Measurements from ENCODE around the gene CYFIP1.

DNA sequence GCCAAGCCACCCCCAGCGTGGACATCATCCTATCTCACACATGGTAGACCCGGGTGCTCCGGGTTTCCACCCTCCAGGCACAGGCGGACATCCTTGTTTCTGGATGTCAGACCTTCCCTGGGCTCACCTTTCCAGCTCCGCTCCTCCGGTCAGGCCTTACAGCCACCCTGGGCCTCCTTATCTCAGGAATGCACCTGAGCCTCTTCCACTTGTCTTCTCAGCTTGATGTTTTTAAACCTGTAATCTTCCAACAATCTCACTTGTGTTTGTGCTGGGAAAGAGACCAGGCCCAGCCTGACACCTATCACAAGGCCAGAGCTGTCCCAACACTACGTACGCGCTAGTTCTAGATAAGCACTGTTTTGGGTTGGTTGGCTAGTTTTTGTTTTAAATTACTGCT is 87.8 kb downstream of the CYFIP1 start:
- TF ChIP-seq CTCF (IDR thresholded peaks at IDR 0.05) (no peak), ZFX (IDR thresholded peaks at IDR 0.05; ENCODE audit: borderline replicate concordance) (no peak)

All from 22Rv1 (cell line).